Fibroblast of peridontal ligament (primary cell): ENCODE data around the gene FTCDNL1.

Experiments
- DNase-seq: peaks from one replicate; pipeline ENCODE4 v3.0.0-alpha.2; 2010; ENCODE audit errors: extremely low read depth

Gene FTCDNL1

GRCh38 chr2:199842631-199843395, 8.2 kb downstream of the FTCDNL1 start:
- DNase-seq = no peak

DNA sequence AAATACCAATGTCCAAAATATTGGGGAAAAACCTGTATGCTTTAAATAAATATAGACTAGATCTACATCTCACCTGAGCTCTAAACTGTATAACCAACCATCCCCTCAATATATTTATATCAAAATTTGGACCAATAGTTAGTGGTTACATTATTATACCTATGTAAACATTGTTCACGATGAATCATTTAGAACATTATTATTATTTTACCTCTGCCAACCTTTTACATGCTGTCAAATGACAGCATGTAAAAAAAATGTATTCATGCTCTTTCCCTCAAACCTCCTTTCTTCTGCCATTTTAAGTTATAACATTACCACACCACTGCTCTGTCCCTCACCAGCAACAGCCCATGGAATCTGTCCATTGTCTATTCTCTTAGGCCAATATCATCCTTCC, 9.6 kb downstream of the FTCDNL1 start:
- DNase-seq = no peak

- no peak for DNase-seq
These were observed 12.6 kb downstream of the FTCDNL1 start for GRCh38 chr2:199838399-199838798.

DNA sequence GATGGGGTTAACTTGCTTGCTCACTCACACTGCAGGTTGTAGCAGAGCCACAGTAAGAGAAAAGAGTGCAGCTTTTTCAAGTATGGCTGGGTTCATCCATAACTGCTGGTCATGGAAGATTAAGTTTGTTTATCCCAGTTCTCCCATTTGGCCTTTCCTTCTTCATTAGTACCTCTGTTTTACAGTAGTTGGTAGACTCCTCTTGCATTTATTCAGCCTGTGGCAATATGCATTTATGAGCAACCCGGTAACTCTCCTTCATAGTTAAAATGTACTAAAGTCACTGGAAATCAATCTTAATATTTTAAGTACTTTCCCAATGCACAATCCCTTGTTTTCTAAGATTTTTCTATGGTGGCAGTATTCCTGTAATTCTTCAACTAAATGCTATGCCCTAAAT, 14.0 kb downstream of the FTCDNL1 start:
- DNase-seq = no peak

DNA sequence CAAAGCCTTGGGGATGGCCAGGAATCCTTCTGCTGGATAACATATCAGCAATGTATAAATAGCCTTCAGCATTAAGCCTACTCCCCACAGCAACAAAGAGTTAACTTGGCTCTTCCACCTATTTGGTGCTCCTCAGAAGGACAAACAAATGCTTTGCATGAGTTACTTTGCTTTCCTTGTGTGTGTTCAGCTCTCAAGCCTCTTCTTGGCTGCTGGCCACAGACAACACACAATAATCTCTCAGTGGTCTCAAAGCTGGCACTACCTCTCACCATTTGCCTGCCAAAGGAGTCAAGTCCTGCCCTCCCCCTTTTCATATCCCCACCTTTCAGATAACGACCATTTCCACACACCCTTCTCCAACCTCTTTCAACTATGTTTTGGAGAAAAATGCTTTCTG, 17.5 kb downstream of the FTCDNL1 start:
- no peak for DNase-seq

DNA sequence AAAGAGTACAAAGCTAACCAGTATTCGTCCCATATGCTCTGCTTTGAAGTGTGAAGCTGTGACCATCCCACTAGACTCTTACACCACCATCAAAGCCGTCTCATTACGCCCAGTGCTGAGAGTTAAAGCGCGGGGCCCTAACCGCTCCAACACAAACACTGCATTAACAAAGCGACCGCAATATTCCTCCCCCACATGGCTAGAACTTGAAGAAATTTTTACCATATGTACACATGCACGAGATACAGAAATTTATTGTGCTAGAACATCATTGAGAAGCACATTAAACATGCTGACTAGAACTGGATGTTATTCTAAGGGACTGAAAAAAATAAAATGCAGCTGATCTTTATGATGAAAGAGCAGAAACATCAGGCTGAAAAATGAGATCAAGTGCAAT, 20.5 kb downstream of the FTCDNL1 start:
- DNase-seq = peak; percentile 82

DNA sequence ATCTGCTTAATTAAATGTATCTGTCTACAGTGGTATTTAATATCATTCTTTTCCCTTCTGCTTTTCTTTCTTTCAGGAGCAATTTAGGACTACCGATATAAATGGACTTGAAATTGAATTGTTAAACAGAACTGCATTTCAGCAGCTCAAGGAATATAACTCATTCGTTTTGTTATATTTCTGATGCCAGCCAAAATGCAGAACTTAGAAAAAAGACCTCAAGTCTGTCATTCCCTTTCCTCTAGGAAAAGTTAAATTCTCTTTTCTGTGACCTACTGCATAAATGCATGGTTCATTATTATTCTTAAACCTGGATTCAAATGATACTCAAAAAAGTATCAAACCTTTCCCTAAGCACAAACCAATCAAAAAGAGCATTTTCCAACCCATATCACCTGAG, 21.4 kb downstream of the FTCDNL1 start:
- DNase-seq = no peak

GRCh38 chr2:199819746-199820145, 31.2 kb downstream of the FTCDNL1 start:
- peak; percentile 91 for DNase-seq

- no peak for DNase-seq
These were observed 32.2 kb downstream of the FTCDNL1 start for GRCh38 chr2:199818754-199819153.

- DNase-seq = no peak
These were observed 33.0 kb downstream of the FTCDNL1 start for GRCh38 chr2:199818026-199818425.

- no peak for DNase-seq
These were observed 36.2 kb downstream of the FTCDNL1 start for GRCh38 chr2:199814817-199815211.

GRCh38 chr2:199814101-199814816, 36.7 kb downstream of the FTCDNL1 start:
- peak; percentile 56 for DNase-seq

DNA sequence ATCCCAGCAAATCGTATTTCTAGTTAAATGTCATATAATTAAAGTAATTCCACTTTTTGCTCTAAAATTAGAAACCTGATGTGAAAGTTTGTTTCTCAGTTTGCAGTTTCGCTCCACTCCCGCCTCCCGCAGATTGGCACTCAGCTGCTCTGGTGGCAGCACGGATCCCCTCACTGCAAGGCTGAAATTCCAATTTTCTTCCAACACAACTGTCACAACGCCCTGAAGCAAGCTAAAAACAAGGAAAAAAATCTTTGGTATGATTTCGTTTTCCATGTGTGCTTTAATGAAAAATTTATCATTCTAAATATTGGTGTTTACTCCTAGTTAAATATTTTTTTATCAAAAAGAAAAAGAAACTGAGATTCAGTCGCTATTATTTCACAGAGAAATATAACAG, 38.5 kb downstream of the FTCDNL1 start:
- no peak for DNase-seq

- peak; percentile 64 for DNase-seq
These were observed 39.6 kb downstream of the FTCDNL1 start for GRCh38 chr2:199811346-199811745.

DNA sequence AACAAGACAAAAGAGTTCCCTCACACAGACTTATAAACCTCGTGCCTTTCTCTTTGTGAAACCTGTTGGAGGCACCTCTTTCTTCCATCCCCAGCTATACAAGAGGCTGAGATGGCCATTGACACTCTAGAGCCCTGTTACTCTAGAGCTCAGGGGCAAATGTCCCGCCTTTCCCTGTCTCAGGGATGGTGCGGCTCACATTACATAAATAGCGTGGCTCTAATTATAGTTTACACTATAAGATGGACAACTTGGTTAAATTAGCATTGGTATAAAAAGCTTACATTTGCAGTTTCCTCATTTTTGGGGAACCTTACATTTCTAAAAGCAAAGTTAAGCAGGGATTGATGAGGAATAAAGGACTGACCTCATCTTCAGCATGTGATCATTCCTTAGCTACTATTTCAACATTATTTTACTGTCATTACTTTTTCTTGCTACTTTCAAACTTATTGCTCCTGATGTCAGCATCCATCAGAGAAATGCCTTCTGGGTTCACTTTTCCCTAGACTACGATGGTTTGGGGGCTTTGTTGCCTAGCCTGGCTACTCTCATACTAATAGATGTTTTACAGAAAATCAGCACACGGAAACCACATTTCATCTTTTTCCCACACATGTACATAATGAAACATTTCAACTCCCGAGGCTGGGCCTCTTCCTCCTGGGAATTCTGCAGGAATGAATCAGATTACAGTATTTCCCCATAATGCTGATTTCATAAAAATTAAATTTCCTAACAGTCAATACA, 40.4 kb downstream of the FTCDNL1 start:
- DNase-seq = peak; percentile 98

- DNase-seq = no peak
These were observed 43.0 kb downstream of the FTCDNL1 start for GRCh38 chr2:199807966-199808365.

- peak; percentile 90 for DNase-seq
These were observed 44.8 kb downstream of the FTCDNL1 start for GRCh38 chr2:199806179-199806578.

GRCh38 chr2:199804831-199805230, 46.2 kb downstream of the FTCDNL1 start:
- DNase-seq = peak; percentile 35

- DNase-seq = peak; percentile 86
These were observed 52.0 kb downstream of the FTCDNL1 start for GRCh38 chr2:199798831-199799580.

- peak; percentile 60 for DNase-seq
These were observed 53.3 kb downstream of the FTCDNL1 start for GRCh38 chr2:199797431-199798403.

- no peak for DNase-seq
These were observed 58.6 kb downstream of the FTCDNL1 start for GRCh38 chr2:199792381-199792780.
